ENCODE results near the gene PARP9. TPM values are rescaled to one million over a fixed set of nuclear protein-coding genes. Genes with fewer than 3 reads are reported as not detected.
"Not testable (repeated sequence)": the region's sequence is repeated elsewhere in the genome, so short reads cannot be mapped to it uniquely, and the experiment has no call there.

The PARP9 gene
- total RNA-seq, 1 donor from 2014 or later = 11.1 TPM

GRCh38 chr3:122576174-122576940 lies 12.3 kb upstream of the PARP9 start:
- DNase-seq (ENCODE audit: extremely low spot score, unreplicated experiment) = no peak
- Mint-ChIP-seq H3K4me3 (no peak overlapping the region), H3K27ac (no peak overlapping the region), H3K36me3 (peaks cover 7% of the 10 kb centered on the region), H3K27me3 (peaks cover 18% of the 10 kb centered on the region), H3K9me3 (peaks cover 3% of the 10 kb centered on the region), H3K4me1 (ENCODE audit: unreplicated experiment) (peaks cover 5% of the 10 kb centered on the region)
- TF ChIP-seq CTCF (conservative IDR thresholded peaks at IDR 0.05) = no peak

GRCh38 chr3:122572940-122573412 lies 8.9 kb upstream of the PARP9 start:
- H3K4me3 Mint-ChIP-seq = no peak overlapping the region
- no peak for DNase-seq (ENCODE audit: extremely low spot score, unreplicated experiment)

GRCh38 chr3:122568755-122569154 lies 4.7 kb upstream of the PARP9 start:
- TF ChIP-seq CTCF (conservative IDR thresholded peaks at IDR 0.05) = no peak
- peaks cover 11% of the 10 kb centered on the region for H3K4me1 Mint-ChIP-seq (ENCODE audit: unreplicated experiment)
- H3K36me3 Mint-ChIP-seq = peaks cover 19% of the 10 kb centered on the region
- DNase-seq (ENCODE audit: extremely low spot score, unreplicated experiment) = no peak
- no peak overlapping the region for H3K27ac Mint-ChIP-seq
- H3K9me3 Mint-ChIP-seq = no peaks in the 10 kb centered on the region
- H3K27me3 Mint-ChIP-seq = peaks cover under 1% of the 10 kb centered on the region
- no peak overlapping the region for H3K4me3 Mint-ChIP-seq

More at GRCh38 chr3:122572940-122573412, 8.9 kb upstream of the PARP9 start:
- H3K27ac Mint-ChIP-seq = peak overlapping the region; percentile 73
- TF ChIP-seq CTCF (conservative IDR thresholded peaks at IDR 0.05) = no peak
- peaks cover 8% of the 10 kb centered on the region for H3K27me3 Mint-ChIP-seq
- H3K36me3 Mint-ChIP-seq = peaks cover 15% of the 10 kb centered on the region
- no peaks in the 10 kb centered on the region for H3K9me3 Mint-ChIP-seq
- peaks cover 5% of the 10 kb centered on the region for H3K4me1 Mint-ChIP-seq (ENCODE audit: unreplicated experiment)

- H3K36me3 Mint-ChIP-seq = peaks cover 19% of the 10 kb centered on the region
- not testable (repeated sequence) for H3K9me3 Mint-ChIP-seq; H3K27ac Mint-ChIP-seq; DNase-seq (ENCODE audit: extremely low spot score, unreplicated experiment); H3K4me3 Mint-ChIP-seq; H3K27me3 Mint-ChIP-seq
- peaks cover 14% of the 10 kb centered on the region for H3K4me1 Mint-ChIP-seq (ENCODE audit: unreplicated experiment)
Measured at GRCh38 chr3:122568131-122568530, 4.0 kb upstream of the PARP9 start.

- DNase-seq (ENCODE audit: extremely low spot score, unreplicated experiment) = no peak
- Mint-ChIP-seq H3K9me3 (no peaks in the 10 kb centered on the region), H3K36me3 (peaks cover 4% of the 10 kb centered on the region), H3K4me3 (peak overlapping the region; percentile 86), H3K27ac (peak overlapping the region; percentile 80), H3K4me1 (ENCODE audit: unreplicated experiment) (peaks cover 10% of the 10 kb centered on the region), H3K27me3 (peaks cover 4% of the 10 kb centered on the region)
- no peak for TF ChIP-seq CTCF (conservative IDR thresholded peaks at IDR 0.05)
Measured at GRCh38 chr3:122563717-122564025, 429 bp downstream of the PARP9 start.

- Mint-ChIP-seq H3K9me3 (no peaks in the 10 kb centered on the region), H3K36me3 (peaks cover 4% of the 10 kb centered on the region), H3K4me1 (ENCODE audit: unreplicated experiment) (peaks cover 10% of the 10 kb centered on the region), H3K27ac (peak overlapping the region; percentile 80), H3K4me3 (peak overlapping the region; percentile 86), H3K27me3 (peaks cover 4% of the 10 kb centered on the region)
- no peak for DNase-seq (ENCODE audit: extremely low spot score, unreplicated experiment)
- no peak for TF ChIP-seq CTCF (conservative IDR thresholded peaks at IDR 0.05)
Measured at GRCh38 chr3:122562923-122563716, 980 bp downstream of the PARP9 start.
